Retinal pigment epithelial cell (primary cell): ENCODE data around the gene SETD1A.

Experiments used
- DNase-seq: peaks from one replicate; pipeline ENCODE4 v3.0.0-alpha.2; 2010; ENCODE audit warnings: low read depth
- H3K4me3 ChIP-seq: 2 replicates; pipeline ENCODE4 v1.5.1; 2011; ENCODE audit warnings: mild to moderate bottlenecking, low read length, control low read depth, moderate library complexity
- CTCF ChIP-seq: conservative IDR thresholded peaks from 2 replicates; pipeline ENCODE4 v1.5.1; 2011; ENCODE audit warnings: low read depth, low read length, control low read depth, inconsistent platforms

SETD1A gene

GRCh38 chr16:30956601-30957455 lies 726 bp upstream of the SETD1A start:
- peak; percentile 58 for DNase-seq
- peak; percentile 38 for TF ChIP-seq CTCF
- peak overlapping the region; percentile 91 for H3K4me3 ChIP-seq

GRCh38 chr16:30958175-30959079 lies 873 bp downstream of the SETD1A start:
- DNase-seq: no peak
- TF ChIP-seq CTCF: no peak
- H3K4me3 ChIP-seq: peak overlapping the region; percentile 91

DNA sequence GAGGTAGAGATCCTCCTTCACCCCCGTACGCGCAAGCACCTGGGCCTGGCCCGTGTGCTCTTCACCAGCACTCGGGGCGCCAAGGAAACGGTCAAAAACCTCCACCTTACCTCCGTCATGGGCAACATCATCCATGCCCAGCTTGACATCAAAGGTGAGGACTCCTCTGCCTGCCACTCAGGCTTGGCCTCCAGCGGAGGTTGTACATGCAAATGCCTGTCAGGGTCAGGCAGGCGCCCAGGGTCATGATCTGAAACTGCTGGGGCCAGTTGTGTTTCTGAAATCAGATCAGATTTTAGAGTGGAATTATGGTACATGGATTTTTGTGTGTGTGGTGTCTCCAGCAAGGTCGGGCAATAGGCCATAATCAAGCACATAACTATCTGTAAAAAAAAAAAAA lies 3.8 kb downstream of the SETD1A start:
- H3K4me3 ChIP-seq: no peak overlapping the region
- no peak for TF ChIP-seq CTCF

DNA sequence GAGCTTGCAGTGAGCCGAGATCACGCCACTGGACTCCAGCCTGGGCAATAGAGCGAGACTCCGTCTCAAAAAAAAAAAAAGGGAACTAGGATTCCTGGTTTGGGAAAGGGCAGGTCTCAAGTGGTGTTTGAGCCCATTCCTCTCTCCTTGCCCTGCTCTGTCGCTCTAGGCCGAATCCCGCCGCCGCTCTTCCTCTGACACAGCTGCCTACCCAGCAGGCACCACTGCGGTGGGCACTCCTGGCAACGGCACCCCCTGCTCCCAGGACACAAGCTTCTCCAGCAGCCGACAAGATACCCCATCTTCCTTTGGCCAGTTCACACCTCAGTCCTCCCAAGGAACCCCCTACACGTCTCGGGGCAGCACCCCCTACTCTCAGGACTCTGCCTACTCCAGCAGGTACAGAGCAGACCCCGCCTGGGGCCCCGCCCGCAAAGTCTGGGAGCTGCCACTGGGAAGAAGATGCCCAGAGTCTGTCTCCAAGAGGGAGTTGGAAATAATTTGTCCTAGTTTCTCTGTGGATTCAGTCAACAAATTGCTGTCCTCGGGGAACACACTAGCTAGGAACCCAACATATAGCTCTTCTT lies 6.5 kb downstream of the SETD1A start:
- DNase-seq: no peak
- no peak overlapping the region for H3K4me3 ChIP-seq
- no peak for TF ChIP-seq CTCF

More for the DNA sequence above, 3.8 kb downstream of the SETD1A start:
- DNase-seq: no peak

GRCh38 chr16:30964574-30965226 lies 7.1 kb downstream of the SETD1A start:
- no peak overlapping the region for H3K4me3 ChIP-seq
- no peak for DNase-seq
- TF ChIP-seq CTCF: no peak

- no peak for TF ChIP-seq CTCF
- no peak for DNase-seq
- H3K4me3 ChIP-seq: no peak overlapping the region
Observed at GRCh38 chr16:30965436-30965835, 7.9 kb downstream of the SETD1A start.
